Measurements from ENCODE around the gene C1QL4. TPM values are rescaled to one million over a fixed set of nuclear protein-coding genes. Genes with fewer than 3 reads are reported as not detected.

The C1QL4 gene
- total and polyA plus RNA-seq, 9 of the 15 experiments (the other 6 are each of a cell fraction or from before 2014, with no cell fraction given) = 0.08 to 2.1 (median 0.31) TPM

- no peak for TF ChIP-seq PRDM10 (IDR thresholded peaks at IDR 0.05; ENCODE audit: partially characterized antibody)
- no peak for TF ChIP-seq ZNF717 (CRISPR knock-in tag; IDR thresholded peaks at IDR 0.05)
- no peak for TF ChIP-seq PTTG1 (tag; IDR thresholded peaks at IDR 0.05; ENCODE audit: low read depth)
- no peak for TF ChIP-seq ZNF274 (IDR thresholded peaks at IDR 0.05; ENCODE audit: borderline replicate concordance, low read depth, low read length)
- no peak for TF ChIP-seq SP2 (IDR thresholded peaks at IDR 0.05; ENCODE audit: extremely low read depth, low read depth, low read length, poor library complexity, severe bottlenecking)
- peak; percentile 93 for TF ChIP-seq KDM2B (CRISPR knock-in tag; IDR thresholded peaks at IDR 0.05)
- TF ChIP-seq HNRNPUL1 (IDR thresholded peaks at IDR 0.05; ENCODE audit: low read length) = no peak
- TF ChIP-seq ILK (tag; IDR thresholded peaks at IDR 0.05; ENCODE audit: borderline replicate concordance, low read depth) = no peak
- no peak for TF ChIP-seq ZNF444 (CRISPR knock-in tag; IDR thresholded peaks at IDR 0.05)
- TF ChIP-seq MAFF (IDR thresholded peaks at IDR 0.05; ENCODE audit: low read length) = no peak
- no peak for TF ChIP-seq ASH1L (IDR thresholded peaks at IDR 0.05; ENCODE audit: borderline replicate concordance, low read depth, partially characterized antibody)
- TF ChIP-seq NFIC (IDR thresholded peaks at IDR 0.05) = 0 out of 2 replicates have a peak, but pooled peaks have one; percentile 21
- peak in 1 of 2 experiments; percentile 66; a peak in 1 of 4 replicates for TF ChIP-seq NONO (IDR thresholded peaks at IDR 0.05; ENCODE audit: low read depth in 2 of 2, low read length in 1 of 2)
- TF ChIP-seq FOXO4 (CRISPR knock-in tag; IDR thresholded peaks at IDR 0.05) = no peak
- TF ChIP-seq ZNF133 (CRISPR knock-in tag; IDR thresholded peaks at IDR 0.05) = no peak
- no peak for TF ChIP-seq HIVEP1 (CRISPR knock-in tag; IDR thresholded peaks at IDR 0.05)
- TF ChIP-seq XRCC5 (IDR thresholded peaks at IDR 0.05; ENCODE audit: low read depth, low read length) = peak; percentile 95
- peak; percentile 51; the same call in 1 of the 2 replicates for TF ChIP-seq SOX6 (IDR thresholded peaks at IDR 0.05)
- no peak for TF ChIP-seq ZNF830 (CRISPR knock-in tag; IDR thresholded peaks at IDR 0.05)
- peak; percentile 55; the same call in 1 of the 2 replicates for TF ChIP-seq FOXP4 (CRISPR knock-in tag; IDR thresholded peaks at IDR 0.05; ENCODE audit: borderline replicate concordance)
- TF ChIP-seq HNRNPH1 (optimal IDR thresholded peaks at IDR 0.05; ENCODE audit: low read depth, low read length) = no peak
Observed at GRCh38 chr12:49342066-49342913, 5.3 kb upstream of the C1QL4 start (continued).

All from K562 (cell line).